Medulla oblongata (tissue), 1 donor: ENCODE data around the gene PTCD2.
A peak's percentile ranks its signal among the peaks of the same experiment; 100 is the strongest.

Experiments used
- DNase-seq: peaks from one replicate; pipeline ENCODE4 v3.0.0-alpha.2; 2015; ENCODE audit errors: extremely low spot score

Gene PTCD2, protein sequence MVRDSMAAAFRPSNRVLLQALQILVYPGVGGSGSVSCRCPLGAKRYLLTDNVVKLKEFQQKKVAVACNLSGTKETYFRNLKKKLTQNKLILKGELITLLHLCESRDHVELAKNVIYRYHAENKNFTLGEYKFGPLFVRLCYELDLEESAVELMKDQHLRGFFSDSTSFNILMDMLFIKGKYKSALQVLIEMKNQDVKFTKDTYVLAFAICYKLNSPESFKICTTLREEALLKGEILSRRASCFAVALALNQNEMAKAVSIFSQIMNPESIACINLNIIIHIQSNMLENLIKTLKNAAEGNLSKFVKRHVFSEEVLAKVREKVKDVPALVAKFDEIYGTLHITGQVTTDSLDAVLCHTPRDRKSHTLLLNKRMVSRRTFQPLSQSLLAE

DNA sequence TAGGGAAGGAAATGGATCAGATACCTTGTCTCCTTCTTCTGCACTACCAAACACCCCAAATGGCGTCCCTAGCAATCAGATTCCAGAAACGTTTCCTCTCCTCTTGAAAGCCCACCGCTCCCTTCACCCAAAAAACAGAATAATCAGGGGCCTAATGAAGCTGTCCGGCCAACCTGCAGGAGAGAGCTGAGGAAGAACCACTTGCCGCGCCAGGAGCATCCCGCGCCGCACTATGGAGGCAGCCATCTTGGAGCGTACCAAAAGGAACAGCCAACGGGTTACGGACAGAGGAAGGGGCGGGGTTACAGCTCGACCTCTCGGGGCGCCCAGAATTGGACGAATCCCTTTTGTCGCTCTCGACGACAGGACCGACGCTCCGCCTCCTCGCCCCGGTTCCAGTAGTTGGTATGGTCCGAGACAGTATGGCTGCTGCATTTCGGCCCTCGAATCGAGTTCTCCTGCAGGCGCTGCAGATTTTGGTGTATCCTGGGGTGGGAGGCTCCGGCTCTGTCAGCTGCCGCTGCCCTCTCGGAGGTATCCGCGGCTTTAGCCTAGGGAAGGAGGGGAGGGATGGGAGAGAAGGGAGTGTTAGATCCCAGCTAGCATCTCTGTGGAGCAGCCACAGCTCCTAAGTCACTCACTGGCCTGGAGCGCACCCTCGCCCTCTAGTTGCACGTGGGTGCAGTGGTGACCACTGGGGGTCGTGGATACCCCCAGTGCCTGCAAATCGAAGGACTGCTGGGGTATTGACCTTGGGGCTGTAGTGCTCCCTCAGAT lies at the start of gene PTCD2, which contains the start of gene MRPS27:
Gene PTCD2, plus strand, starts transcription at position 398 of the 777 bp plus-strand sequence. Its CDS starts 10 bp downstream, at position 408.
Gene MRPS27, minus strand, starts transcription at position 265 of the 777 bp plus-strand sequence. Its CDS starts 19 bp downstream, at position 246.
- peak; percentile 99 for DNase-seq

DNA sequence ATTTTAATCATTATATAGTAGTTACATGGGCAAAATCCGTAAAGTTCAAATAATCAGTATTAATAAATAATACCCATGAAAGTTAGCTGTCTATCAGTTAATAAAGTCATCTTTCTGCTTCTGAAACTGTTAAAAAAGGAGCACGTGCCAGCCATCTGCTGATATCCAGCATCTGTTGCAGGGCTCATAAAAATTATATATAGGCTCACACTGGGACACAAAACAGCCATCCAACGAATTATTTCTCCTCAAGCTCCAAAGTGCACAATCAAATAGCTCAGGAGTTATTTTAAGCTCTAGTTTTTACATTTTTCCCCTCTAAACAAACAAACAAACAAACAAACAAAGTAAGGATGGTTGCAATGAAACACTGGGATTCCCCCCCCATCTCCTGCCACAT lies 48.5 kb upstream of the PTCD2 start:
- DNase-seq: no peak

DNA sequence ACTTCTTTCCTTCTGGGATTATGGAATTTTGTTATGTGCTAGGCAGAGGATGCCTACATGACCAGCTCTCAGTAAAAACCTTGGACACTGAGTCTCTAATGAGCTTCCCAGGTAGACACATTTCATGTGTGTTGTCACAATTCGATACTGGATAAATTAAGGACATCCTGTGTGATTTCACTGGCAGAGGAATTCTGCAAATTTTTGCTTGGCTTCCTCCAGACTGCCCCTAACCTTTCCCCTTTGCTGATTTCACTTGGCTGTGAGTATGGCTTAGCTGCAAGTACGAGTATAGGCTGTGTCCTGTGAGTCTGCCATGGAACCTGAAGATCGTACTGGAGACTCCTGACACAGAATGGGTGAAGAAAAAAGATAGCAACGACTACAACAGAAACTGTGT lies 47.8 kb upstream of the PTCD2 start:
- no peak for DNase-seq

DNA sequence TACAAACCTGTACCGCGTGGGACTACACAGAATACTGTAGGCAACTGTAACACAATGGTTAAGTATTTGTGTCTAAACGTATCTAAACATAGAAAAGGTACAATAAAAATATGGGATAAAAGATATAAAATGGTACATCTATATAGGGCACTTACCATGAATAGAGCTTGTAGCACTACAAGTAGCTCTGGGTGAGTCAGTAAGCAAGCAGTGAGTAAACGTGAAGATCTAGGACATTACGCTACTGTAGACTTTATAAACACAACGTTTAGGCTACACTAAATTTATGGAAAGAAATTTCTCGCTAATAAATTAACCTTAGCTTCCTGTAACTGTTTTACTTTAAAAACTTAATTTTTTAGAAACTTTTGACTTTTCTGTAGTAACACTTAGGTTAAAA lies 46.6 kb upstream of the PTCD2 start:
- no peak for DNase-seq

DNA sequence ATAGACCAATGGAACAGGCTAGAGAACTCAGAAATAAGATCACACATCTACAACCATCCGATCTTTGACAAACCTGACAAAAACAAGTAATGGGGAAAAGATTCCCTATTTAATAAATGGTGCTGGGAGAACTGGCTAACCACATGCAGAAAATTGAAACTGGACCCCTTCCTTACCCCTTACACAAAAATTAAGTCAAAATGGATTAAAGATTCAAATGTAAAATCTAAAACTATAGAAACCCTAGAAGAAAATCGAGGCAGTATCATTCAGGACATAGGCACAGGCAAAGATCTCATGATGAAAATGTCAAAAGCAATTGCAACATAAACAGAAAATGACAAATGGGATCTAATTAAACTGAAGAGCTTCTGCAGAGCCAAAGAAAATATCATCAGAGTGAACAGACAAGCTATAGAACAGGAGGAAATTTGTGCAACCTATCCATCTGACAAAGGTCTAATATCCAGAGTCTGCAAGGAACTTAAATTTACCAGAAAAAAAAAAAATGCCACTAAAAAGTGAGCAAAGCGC lies 43.9 kb upstream of the PTCD2 start:
- DNase-seq: no peak

DNA sequence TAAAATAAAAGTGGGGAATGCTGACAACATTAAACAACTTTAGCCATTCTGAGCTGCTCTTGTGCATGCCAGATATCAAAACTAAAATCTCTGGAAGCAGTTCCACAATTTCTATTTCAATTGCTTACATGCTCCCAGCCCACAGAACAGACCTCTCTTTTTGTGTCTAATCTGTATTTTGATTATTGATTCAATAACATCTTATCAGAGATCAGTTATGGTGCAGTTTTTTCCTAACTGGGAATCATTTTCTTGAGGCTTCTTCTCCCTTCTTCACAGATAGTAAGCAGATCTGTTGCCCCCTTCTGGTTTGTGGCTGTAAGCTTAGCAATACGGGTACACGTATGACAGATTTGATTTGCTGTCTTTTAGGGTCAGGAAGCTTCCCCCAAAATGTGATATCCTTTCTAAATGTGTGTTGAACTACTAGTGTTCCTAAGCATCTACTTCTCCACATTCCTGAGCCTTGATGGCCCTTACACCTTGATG lies 39.5 kb upstream of the PTCD2 start:
- peak; percentile 70 for DNase-seq

DNA sequence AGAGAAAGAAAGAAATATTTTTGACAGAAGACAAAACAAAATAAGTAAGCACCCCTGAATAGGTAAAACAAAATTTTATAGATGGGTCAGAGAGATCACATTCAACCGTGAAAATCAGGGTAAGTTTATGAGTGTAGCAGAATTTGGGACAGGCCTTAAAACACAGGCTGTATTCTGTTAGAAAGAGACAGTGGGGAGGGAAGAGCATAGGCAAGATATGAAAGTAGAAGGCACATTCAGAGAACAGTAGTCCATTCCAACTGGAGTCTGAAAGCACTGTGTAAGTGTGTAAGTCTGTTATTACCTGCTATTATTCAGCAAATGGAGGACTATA lies 38.8 kb upstream of the PTCD2 start:
- no peak for DNase-seq

DNA sequence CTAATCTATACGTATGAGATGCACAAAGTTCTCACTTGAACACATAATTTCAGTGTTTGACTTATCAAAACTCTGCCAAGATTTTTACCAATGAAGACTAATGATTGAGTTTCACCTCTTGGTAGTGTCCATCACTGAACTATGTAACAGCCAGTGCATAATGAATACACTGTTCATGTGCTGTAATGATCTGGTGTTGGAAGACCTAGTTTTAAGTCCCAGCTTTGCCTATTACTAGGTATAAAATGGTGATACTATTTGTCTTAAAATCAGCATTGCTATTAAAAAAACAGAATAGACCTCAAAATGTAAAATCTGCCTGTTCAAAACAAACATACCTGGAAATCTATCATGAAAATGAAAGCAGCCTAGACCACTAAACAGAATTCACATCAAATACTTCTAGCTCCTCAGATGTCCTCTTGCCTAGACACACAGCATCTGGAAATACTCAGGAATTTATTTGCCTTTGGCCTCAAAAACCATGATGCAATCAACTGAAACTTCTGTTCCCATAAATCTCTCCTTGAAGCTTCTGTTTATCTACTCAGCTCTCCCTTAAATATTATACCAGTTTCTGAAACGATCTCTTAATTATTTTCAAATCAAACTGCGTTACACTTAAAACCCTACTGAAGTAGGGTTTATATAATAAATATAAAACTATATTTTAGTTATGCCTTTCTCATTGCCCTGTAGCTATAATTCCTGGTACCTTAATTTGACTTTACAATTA lies 38.2 kb upstream of the PTCD2 start:
- DNase-seq: no peak

DNA sequence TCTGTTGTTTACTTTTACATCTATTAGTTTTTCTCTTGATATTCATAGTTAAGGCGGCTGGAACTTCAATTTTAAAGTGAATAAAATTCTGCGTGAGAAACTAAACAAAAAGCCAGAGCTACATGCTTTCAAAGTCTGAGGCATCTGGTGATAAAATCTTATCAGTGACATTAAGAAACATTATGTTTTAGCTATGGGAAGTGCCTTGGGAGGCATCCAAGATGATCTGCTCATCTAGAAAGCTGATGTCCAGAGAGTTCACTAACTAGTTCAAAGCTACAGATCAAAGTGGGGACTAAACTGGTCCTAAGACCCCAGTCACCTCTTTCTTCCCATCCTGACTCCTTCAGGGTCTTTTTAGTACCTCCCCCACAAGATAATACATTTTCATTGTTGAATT lies 37.3 kb upstream of the PTCD2 start:
- no peak for DNase-seq

DNA sequence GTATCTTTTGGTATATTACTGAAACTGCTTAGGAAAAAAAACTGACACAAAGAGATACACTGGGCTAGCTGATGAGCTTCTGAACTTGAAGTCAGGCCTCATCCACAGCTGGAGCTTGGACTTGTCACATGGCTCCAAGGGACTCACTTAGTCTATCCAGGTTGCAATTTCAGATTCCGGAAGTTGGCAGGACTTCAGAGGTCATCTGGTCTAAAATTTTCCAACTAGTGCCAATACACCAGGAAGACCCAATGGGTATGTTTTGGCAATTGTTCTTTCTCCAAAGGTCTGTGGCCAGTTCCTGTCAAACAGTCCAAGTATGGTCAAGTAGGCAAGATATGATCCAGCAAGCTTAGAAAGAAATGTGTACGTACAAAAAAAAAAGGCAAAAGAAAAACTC lies 36.8 kb upstream of the PTCD2 start:
- DNase-seq: no peak

DNA sequence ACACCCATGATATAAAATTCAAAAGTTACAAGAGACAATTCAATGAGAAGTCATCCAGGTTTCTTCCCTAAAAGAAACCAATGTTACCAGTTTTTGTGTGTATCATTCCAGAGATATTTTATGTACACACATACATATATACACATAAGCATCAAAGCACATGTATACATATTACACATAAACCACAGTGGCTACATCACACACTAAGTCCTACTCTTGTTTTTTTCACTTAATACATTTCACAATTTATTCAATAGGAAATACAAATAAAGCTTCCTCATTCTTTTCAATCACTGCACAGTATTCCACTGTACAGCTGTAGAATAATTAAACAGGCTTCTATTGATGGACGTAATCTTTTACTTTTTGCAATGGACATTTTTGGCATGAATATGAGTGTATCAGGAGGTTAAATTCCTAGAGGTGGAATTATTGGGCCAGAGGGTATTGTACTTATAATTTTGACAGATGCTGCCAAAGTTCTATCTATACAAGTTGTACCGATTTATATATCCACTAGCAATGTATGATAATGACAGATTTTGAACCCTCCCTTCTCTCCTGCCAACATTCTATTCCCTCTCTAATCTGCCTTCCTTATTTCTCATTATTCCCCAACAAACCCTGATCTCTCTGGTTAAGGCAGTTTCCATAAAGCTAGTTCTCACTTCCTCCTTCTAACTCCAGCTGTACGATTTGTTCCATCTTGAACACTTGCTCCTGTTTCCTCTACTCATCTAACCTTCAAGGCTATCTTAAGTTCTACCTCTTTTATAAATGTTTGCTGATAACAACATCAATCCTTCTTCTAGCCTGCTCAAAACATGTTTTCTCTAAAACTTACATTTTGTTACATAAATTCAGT lies 35.4 kb upstream of the PTCD2 start:
- DNase-seq: peak; percentile 26

DNA sequence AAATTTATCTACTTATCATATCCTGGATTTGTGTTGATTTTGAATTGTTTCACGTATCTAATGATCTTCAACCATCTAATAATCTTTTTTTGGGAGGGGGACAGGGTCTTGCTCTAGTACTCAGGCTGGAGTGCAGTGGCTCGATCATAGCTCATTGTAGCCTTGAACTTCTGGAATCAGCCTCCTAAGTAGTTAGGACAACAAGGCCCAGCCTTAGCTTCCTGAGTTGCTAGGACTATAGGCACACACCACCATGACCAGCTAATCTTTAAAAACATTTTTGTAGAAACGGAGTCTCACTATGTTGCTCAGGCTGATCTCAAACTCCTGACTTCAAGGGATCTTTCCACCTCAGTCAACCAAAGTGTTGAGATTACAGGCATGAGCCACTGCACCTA lies 34.8 kb upstream of the PTCD2 start:
- no peak for DNase-seq

DNA sequence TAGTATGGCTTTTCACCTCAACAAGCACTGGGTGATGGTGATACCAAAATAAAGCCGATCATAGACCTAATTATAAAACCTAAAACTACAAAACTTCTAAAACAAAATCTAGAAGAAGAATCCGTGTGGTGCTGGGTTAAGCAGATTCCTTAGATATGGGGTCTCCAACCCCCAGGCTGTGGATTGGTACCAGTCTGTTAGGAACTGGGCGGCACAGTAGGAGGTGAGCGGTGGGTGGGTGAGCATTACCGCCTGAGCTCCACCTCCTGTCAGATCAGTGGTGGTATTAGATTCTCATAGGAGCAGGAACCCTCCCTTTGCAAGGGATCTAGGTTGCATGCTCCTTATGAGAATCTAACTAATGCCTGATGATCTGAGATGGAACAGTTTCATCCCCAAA lies 33.4 kb upstream of the PTCD2 start:
- no peak for DNase-seq

DNA sequence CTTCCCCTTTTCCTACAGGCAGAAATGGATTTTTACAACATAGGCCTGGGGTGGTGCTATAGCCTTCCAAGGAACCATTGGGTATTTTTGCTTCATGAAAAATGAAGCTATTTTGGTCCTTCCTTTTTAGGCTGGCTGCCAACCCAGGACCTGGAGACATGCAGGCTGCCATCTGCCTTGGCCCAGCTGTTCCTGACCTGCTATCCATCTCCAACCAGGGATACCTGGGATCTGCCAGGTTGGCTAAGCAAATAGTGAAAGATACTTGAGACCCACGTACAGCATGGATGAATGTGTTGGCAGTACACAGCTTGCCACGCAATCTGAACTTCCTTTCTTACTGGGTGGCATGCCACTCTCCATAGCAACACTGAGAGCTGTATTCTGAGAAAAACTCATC lies 31.2 kb upstream of the PTCD2 start:
- no peak for DNase-seq

DNA sequence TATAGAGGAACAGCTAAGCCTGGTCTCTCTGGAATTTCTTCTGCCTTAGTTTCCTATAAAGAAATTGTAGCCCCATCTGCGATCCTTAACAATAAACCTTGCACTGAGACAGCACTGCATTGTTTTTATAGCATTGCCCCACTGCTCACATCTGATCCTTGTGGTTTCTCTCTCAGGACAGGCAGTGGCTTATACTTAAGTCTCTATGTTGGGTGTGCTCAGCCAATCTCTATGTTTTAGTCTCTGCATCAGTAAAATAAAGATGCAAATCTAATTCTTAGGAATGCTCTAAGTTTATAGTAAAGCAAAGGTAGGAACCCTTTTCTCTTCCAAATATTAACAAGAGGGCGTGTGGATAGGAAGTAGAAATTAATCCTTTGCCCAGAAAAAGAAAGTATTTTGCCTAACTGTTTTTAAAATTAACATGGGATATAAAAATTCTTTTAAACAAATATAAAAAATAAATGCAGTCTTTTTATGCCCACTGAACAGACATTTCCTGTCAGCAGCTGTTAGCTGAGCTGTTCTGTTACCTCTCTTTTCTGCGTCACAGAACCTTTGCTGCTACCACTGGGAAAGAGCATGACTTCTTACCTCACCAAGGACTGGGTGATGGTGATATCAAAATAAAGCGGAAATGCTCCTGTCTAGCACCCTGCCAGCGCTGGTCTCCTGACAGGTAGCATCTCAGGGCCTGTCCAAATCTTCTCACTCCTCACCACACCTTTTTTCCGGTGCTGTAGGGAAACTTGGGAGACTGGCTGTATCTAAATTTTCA lies 29.6 kb upstream of the PTCD2 start:
- no peak for DNase-seq

DNA sequence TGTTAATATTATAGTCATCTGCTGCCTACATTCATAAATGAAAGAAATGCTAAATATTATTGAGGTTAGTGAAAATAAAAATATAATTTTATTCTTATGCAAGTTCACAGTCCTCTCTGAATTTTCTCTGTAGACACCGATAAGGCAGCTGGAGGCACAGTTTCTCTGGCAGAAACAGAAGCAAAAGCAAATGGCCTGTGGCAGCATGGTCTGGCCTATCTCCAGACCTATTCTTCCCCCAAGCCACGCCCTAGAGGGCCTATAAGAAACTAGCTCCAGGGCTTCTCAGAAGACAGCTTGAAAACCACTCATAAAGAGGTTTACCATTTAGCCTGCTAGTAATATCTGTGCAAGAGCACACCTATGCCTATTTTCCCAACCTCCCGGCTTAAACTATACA lies 28.6 kb upstream of the PTCD2 start:
- no peak for DNase-seq

DNA sequence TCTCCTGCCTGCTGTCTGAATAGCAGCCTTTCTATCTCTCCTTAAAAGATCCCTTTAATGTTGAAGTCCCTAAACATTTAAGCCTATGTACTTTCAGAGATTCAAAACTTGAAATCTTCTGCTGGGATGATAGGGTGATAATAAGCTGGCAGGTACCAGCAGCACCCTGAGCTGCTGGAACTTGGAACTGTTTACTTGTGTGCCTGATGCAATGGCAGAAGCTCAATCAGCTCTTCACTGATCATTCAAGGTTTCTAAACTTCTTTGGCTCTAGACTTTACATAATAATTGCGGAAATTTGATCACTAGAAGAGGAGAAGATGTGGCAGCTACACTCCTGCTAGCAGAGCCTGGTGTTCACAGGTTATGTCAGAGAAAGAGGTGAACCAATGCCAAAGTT lies 27.8 kb upstream of the PTCD2 start:
- no peak for DNase-seq

DNA sequence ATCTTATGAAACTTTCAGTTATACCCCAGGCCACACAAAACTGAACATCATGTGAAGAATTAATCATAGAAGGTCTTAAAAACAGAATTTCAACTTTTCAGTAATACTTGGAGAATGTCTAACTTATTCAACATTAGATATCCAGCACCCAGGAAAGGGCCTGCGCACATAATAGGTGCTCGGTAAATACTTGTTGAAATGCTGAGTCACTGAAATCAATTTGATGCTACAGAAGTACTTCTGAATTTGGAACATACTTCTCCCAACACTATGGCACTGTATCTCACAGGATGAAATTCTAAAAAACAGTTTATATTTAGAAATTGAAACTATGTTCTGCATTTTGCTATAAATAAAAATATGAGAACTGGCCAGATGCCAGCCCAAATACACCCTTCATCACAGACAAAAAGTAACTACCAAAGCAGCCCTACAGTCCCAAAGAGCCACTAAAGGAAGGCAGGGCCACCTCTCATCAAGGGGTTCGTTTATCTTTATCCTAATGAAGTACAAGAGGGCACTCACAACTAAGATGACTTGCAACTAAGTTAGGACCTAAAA lies 26.6 kb upstream of the PTCD2 start:
- DNase-seq: no peak

DNA sequence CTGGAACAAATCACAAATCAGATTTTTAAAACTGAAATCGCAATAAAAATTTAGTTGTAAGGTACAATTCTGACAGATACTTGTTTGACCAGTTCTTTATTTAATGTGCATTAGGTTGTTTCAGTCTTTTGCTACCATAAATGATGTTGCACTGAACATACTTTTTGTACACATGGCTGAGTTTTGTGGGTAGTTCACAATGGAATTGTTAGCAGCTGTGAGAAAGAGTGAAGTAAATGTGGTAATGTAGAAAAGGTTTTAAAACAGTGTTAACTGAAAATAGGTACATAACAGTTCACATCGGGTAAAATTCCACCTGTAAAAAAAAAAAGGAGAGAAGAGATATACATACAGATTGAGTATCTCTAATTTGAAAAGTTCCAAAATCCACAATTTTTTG lies 25.7 kb upstream of the PTCD2 start:
- DNase-seq: no peak

DNA sequence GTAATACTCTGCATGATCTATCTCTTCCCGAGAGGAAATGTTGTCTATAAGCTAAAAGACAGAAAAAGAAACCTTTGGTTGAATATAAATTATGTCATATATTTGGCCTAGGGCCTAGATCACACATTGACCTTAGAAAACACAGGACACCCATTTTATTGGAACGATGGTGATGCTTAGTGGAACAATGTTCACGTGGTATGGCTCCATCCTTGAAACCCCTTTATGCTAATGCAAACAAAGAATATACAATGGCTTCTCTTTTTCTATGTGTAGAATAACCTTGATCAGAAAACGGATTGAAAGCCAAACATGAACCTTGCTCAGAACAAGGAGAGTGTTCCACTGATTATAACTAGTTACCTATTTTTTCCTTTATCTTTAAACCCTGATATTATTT lies 24.6 kb upstream of the PTCD2 start:
- DNase-seq: no peak
